ENCODE measurements around the gene MSMB. TPM values are rescaled to one million over a fixed set of nuclear protein-coding genes. Genes with fewer than 3 reads are reported as not detected.
"Not testable (repeated sequence)": the region's sequence is repeated elsewhere in the genome, so short reads cannot be mapped to it uniquely, and the experiment has no call there.

Gene MSMB
- total and polyA plus RNA-seq, 8 donors = 0.84 TPM; not detected in 7

DNA sequence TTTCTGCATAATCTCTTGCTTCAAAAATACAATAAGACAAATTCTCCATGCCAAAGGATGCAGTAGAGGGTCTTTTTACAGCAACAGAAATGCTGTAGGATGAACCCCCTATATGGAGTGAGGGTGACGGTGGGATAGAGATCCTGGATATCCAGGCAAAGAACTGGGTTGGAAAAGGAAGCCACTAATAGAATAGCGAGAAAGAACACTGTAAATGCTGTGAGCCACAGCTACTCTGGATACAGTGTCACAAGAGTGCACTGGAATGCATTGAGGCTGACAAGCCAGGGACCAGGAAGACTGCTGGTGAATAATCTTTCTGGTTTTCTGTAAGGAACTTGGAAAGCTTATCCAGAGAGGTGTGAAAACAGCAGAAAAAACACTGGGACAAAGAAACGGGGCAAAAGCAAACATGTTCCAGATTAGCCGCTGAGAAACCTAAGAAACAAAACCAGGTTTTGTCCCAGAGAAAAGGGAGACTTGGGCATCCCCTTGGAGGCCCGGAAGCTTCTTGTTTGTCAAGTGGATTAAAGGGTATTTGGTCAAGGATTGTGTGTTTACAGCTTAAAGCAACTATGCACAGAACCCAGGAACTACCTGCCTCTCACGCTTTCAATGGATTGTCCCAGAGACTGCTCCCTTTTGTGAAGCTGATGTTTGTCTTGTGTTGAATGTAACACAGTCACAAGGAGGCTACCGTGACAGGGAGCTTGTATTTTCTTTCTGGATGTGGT, 6.2 kb upstream of the MSMB start:
- Histone ChIP-seq H3K9me3 (no peaks in the 10 kb centered on the region), H3K4me3 (no peak overlapping the region), H3K27me3 (no peaks in the 10 kb centered on the region), H3K27ac (no peak overlapping the region), H3K4me1 (no peaks in the 10 kb centered on the region), H3K36me3 (no peaks in the 10 kb centered on the region)
- ATAC-seq (no peak), DNase-seq (no peak), FAIRE-seq (no peak)
- TF ChIP-seq, protein P1, sequence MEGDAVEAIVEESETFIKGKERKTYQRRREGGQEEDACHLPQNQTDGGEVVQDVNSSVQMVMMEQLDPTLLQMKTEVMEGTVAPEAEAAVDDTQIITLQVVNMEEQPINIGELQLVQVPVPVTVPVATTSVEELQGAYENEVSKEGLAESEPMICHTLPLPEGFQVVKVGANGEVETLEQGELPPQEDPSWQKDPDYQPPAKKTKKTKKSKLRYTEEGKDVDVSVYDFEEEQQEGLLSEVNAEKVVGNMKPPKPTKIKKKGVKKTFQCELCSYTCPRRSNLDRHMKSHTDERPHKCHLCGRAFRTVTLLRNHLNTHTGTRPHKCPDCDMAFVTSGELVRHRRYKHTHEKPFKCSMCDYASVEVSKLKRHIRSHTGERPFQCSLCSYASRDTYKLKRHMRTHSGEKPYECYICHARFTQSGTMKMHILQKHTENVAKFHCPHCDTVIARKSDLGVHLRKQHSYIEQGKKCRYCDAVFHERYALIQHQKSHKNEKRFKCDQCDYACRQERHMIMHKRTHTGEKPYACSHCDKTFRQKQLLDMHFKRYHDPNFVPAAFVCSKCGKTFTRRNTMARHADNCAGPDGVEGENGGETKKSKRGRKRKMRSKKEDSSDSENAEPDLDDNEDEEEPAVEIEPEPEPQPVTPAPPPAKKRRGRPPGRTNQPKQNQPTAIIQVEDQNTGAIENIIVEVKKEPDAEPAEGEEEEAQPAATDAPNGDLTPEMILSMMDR (IDR thresholded peaks at IDR 0.05) = no peak
- intact Hi-C loops (cut with DNase I) = no loop called here
- 26 to 36% methylated on average over 7 of the region's 7 CpGs for WGBS, 2 donors

DNA sequence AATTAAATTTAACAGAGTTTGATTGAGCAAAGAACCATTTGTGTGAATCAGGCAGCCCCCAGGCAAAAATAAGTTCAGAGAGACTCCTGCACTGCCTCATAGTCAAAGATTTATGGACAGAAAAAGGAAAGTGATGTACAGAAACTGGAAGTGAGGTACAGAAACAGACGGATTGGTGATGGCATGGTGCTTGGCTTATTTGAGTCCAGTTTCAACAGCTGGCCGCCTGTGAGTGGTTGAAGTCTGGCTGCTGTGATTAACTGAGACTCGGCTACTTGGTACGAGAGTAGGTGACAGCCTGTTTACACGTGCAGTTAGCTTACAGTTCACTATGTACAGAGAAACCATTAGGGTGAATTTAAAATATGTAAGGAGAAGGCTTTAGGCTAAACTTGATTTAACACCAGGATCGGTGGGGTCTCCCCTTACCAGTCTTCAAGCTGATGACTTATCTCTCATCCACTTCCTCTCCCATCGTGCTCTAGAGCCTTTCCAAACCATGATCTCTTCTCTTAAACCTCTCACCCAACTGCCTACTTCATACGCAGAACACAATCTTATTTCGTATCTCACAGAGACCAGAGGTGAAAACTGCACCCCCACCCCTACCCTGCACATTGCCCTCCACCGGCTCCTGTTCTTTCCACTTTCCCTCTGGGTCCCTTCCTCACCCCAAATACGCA, 5.0 kb upstream of the MSMB start:
- ATAC-seq (no peak), DNase-seq (no peak), FAIRE-seq (no peak)
- TF ChIP-seq, protein P1 (IDR thresholded peaks at IDR 0.05) = no peak
- WGBS, 2 donors = 45 to 65% methylated on average over 11 of the region's 11 CpGs
- intact Hi-C loops (cut with DNase I) = no loop called here
- Histone ChIP-seq H3K4me1 (no peaks in the 10 kb centered on the region), H3K9me3 (no peaks in the 10 kb centered on the region), H3K27ac (no peak overlapping the region), H3K27me3 (no peaks in the 10 kb centered on the region), H3K4me3 (no peak overlapping the region), H3K36me3 (no peaks in the 10 kb centered on the region)

DNA sequence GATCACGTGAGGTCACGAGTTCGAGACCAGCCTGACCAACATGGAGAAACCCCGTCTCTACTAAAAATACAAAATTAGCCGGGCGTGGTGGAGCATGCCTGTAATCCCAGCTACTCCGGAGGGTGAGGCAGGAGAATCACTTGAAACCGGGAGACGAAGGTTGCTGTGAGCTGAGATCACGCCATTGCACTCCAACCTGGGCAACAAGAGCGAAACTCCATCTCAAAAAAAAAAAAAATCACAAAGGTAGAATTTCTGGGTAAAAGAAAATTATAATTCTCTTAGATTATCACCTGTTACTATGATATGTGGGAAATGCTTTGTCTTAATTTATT, 3.4 kb upstream of the MSMB start:
- H3K9me3 ChIP-seq; H3K27ac ChIP-seq; ATAC-seq; DNase-seq; H3K27me3 ChIP-seq; FAIRE-seq; H3K4me3 ChIP-seq; intact Hi-C loops (cut with DNase I); H3K36me3 ChIP-seq; H3K4me1 ChIP-seq: not testable (repeated sequence)
- 85 to 89% methylated on average over 11 of the region's 11 CpGs for WGBS, 2 donors

DNA sequence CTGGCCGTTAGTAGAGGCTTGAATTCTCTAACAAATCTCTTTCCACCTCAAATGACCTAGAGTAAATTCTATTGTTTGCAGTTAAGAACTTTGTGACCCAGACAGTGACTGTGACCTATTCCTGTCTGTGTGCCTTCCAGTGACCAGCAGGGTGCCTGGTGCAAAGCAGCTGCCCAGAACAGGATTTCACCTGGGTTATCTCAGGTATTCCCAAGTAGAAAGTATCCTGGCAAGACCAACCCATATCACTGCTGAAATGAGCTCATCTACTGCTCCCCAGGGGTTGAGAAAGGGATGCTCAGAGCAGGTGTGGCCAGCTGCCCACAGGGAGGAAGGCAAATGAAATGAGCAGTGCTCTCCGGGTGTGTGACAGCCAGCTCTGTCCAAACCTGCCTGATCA, 2.1 kb upstream of the MSMB start:
- no peaks in the 10 kb centered on the region for H3K36me3 ChIP-seq
- TF ChIP-seq, protein P1 (IDR thresholded peaks at IDR 0.05) = no peak
- DNase-seq (no peak), FAIRE-seq (no peak), ATAC-seq (no peak)
- H3K27me3 ChIP-seq = no peaks in the 10 kb centered on the region
- H3K4me1 ChIP-seq = no peaks in the 10 kb centered on the region
- no peak overlapping the region for H3K27ac ChIP-seq
- intact Hi-C loops (cut with DNase I) = no loop called here
- H3K4me3 ChIP-seq = no peak overlapping the region
- WGBS, 2 donors = 18 to 33% methylated on average over 2 of the region's 2 CpGs
- H3K9me3 ChIP-seq = no peaks in the 10 kb centered on the region

DNA sequence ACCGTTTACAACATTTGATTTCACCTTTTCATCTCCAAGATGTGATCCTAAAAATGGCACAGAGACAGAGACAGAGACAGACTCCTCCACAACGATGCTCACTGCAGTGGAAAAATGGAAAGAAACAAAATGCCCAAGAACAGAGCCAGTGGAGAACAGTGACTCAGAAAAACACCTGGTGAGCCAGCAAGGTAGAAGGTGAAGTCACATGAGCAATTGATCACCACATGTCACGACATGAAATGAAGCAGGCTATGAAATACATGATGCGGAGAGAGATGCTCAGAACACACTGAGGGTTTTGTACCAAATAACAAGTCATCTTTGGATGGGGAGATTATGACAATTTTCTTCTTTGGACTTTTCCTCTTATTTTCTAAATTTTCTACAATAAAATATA, 3.5 kb downstream of the MSMB start:
- H3K4me3 ChIP-seq = no peak overlapping the region
- DNase-seq = no peak
- 44 to 51% methylated on average over 4 of the region's 4 CpGs for WGBS, 2 donors

More for the DNA sequence above, 3.5 kb downstream of the MSMB start:
- FAIRE-seq (no peak), ATAC-seq (no peak)
- Histone ChIP-seq H3K4me1 (no peaks in the 10 kb centered on the region), H3K27me3 (no peaks in the 10 kb centered on the region), H3K9me3 (no peaks in the 10 kb centered on the region), H3K36me3 (no peaks in the 10 kb centered on the region), H3K27ac (no peak overlapping the region)
- intact Hi-C loops (cut with DNase I) = no loop called here
- TF ChIP-seq, protein P1 (IDR thresholded peaks at IDR 0.05) = no peak

Measured in pancreas (tissue), 10 donors.